ENCODE data around the gene ADAM33. TPM values are rescaled to one million over a fixed set of nuclear protein-coding genes. Genes with fewer than 3 reads are reported as not detected.

ADAM33 gene
- total RNA-seq, 2 donors from 2014 or later: 3.0 to 3.3 TPM

DNA sequence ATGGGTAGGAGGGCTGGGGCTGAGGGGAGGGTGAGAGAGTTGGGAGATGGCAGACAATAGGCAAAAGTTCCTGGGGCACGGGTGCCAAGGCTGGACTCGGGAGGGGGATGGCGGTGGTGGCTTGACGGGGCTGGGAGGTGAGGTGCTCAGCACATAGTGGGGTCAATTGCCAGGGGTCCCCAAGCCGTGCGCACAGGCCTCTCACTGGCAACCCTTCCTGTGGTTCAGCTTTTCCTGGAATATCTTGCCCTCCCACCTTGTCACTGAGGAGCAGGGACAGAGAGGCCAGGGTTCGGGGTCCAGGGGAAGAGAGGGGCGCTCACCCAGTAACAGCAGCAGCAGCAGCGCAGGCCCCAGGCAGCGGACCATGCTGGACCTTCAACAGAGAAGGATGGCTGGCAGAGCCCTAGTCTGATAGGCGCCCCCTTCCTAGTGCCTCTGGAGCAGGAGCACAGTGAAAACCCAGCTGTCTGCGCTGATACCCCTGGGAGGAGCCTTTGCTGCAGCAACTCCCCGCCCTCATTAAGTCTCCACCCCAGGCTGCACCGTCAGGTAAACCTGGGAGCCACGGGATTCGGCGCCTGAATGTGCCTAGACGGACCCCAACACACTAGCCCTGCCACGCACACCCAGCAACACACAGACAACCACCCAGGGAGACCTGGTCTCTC is 18.6 kb downstream of the ADAM33 start, which contains the start of gene GFRA4:
TSS of gene GFRA4 (minus strand) at position 369 of the 671 bp plus-strand sequence. CDS start at position 369, 0 bp downstream.
- TF ChIP-seq, protein P1, sequence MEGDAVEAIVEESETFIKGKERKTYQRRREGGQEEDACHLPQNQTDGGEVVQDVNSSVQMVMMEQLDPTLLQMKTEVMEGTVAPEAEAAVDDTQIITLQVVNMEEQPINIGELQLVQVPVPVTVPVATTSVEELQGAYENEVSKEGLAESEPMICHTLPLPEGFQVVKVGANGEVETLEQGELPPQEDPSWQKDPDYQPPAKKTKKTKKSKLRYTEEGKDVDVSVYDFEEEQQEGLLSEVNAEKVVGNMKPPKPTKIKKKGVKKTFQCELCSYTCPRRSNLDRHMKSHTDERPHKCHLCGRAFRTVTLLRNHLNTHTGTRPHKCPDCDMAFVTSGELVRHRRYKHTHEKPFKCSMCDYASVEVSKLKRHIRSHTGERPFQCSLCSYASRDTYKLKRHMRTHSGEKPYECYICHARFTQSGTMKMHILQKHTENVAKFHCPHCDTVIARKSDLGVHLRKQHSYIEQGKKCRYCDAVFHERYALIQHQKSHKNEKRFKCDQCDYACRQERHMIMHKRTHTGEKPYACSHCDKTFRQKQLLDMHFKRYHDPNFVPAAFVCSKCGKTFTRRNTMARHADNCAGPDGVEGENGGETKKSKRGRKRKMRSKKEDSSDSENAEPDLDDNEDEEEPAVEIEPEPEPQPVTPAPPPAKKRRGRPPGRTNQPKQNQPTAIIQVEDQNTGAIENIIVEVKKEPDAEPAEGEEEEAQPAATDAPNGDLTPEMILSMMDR (conservative IDR thresholded peaks at IDR 0.05): no peak
- peaks cover 47% of the 10 kb centered on the region for H3K27me3 ChIP-seq (ENCODE audit: control insufficient read depth, insufficient read depth, low read length, poor library complexity, severe bottlenecking)
- H3K4me3 ChIP-seq (ENCODE audit: low read length): no peak within 1 kb of the TSS
- no peaks in the 10 kb centered on the region for H3K9me3 ChIP-seq (ENCODE audit: control insufficient read depth, low read length)
- H3K9ac ChIP-seq (ENCODE audit: extremely low read depth, low read length, poor library complexity, severe bottlenecking): no peak within 1 kb of the TSS
- DNase-seq: peak; percentile 83
- Mint-ChIP-seq H3K4me1 (peaks cover 3% of the 10 kb centered on the region), H3K9me3 (peaks cover 3% of the 10 kb centered on the region), H3K36me3 (ENCODE audit: low read depth) (no peaks in the 10 kb centered on the region), H3K27ac (no peak within 1 kb of the TSS), H3K4me3 (no peak within 1 kb of the TSS), H3K27me3 (ENCODE audit: insufficient read depth) (peaks cover 61% of the 10 kb centered on the region)
- WGBS, 2 experiments (ENCODE audit: insufficient coverage in 1 of 2, insufficient read length in 1 of 2): 75 to 86% methylated on average over 5 to 19 of the region's 19 CpGs
- H3K4me1 ChIP-seq (ENCODE audit: control insufficient read depth, insufficient read depth, low read length): no peaks in the 10 kb centered on the region
- H3K36me3 ChIP-seq (ENCODE audit: control insufficient read depth, insufficient read depth, low read length): no peaks in the 10 kb centered on the region
- no peak within 1 kb of the TSS for H3K27ac ChIP-seq (ENCODE audit: low read depth, low read length)

DNA sequence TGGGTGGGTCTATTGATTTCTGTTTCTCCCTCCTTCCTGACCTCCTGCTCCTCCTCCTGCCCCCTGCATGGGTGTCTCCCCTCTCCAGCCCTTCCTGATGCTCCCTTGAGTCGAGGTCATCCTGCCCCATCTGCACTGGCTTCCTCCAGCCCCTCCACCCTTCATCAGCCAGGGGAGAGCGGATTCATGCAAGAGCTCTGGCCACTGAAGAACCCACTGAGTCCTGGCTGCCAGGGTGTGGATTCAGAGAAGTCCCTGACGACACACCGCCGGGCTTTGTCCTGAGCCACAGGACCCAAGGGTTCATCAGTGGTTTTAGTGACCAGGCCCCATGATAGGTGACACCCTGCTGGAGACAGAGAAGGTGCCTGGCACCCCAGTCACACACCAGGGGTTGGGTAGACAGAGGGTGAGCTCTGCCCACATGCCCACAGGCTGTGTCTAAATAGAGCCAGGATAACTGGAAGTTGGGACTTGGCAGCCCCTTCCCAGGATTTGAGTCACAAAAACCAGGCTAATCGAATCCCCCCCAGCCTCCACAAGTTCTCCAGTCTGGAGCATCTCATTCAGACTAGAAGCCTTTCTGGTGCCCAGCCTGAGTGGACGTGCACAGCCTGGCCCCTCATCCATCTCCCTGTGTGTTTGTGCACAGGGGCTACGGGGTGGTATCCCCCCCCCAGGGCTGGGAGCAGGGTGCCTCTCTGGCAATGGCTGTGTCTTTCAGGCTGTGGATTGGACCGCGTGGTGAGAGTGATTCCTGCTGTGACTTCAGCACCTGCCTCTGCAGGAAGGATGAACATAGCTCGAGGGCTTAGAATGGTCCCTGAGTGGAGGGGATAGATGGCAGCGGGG is 19.8 kb downstream of the ADAM33 start:
- DNase-seq: peak; percentile 36
- Histone ChIP-seq H3K9me3 (ENCODE audit: control insufficient read depth, low read length) (no peaks in the 10 kb centered on the region), H3K9ac (ENCODE audit: extremely low read depth, low read length, poor library complexity, severe bottlenecking) (no peak overlapping the region), H3K4me1 (ENCODE audit: control insufficient read depth, insufficient read depth, low read length) (no peaks in the 10 kb centered on the region), H3K4me3 (ENCODE audit: low read length) (no peak overlapping the region), H3K36me3 (ENCODE audit: control insufficient read depth, insufficient read depth, low read length) (no peaks in the 10 kb centered on the region), H3K27ac (ENCODE audit: low read depth, low read length) (no peak overlapping the region), H3K27me3 (ENCODE audit: control insufficient read depth, insufficient read depth, low read length, poor library complexity, severe bottlenecking) (peaks cover 47% of the 10 kb centered on the region)
- TF ChIP-seq, protein P1 (conservative IDR thresholded peaks at IDR 0.05): no peak
- no peak overlapping the region for H3K27ac Mint-ChIP-seq
- H3K36me3 Mint-ChIP-seq (ENCODE audit: low read depth): no peaks in the 10 kb centered on the region
- WGBS, 2 experiments (ENCODE audit: insufficient coverage in 1 of 2, insufficient read length in 1 of 2): 78 to 90% methylated on average over 4 to 12 of the region's 12 CpGs
- peaks cover 3% of the 10 kb centered on the region for H3K4me1 Mint-ChIP-seq
- peaks cover 66% of the 10 kb centered on the region for H3K27me3 Mint-ChIP-seq (ENCODE audit: insufficient read depth)
- peaks cover 3% of the 10 kb centered on the region for H3K9me3 Mint-ChIP-seq
- no peak overlapping the region for H3K4me3 Mint-ChIP-seq

DNA sequence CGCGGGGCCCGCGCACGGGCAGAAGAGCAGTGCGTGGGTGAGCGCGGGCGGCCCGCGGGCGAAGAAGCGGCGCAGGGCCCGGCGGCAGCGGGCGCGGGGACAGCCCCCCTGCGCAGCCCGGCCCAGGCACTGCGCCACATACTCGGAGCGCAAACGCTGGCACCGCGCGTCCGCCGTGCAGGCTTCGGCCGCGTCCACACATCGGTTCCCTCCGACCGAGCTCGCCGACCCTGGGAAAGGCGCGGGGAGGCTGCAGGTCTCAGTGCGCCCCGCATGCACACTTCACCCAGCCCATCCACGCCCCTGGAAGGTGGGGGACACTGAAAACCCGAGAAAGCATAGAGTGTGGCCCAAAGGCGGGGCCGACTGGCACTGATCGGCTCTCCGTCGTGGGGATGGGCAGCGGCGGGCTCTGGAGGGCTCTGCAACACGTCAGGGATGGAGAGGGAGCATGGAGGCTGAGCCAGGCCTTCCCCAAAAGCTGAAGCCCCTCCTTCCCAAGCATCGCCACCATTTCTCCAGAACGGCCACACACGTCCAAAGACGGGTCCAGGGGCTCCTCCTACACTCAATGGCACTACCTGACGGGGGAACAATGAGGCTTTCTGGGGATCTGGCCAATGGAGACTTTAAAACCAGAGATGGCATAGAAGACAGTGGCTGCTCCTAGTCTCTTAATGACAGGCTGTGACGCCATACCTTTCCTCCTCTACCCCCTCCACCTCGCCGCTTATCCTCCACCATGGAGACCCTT is 20.6 kb downstream of the ADAM33 start:
- Mint-ChIP-seq H3K4me3 (no peak overlapping the region), H3K36me3 (ENCODE audit: low read depth) (no peaks in the 10 kb centered on the region), H3K9me3 (peaks cover 3% of the 10 kb centered on the region), H3K27ac (no peak overlapping the region), H3K27me3 (ENCODE audit: insufficient read depth) (peaks cover 67% of the 10 kb centered on the region), H3K4me1 (peaks cover 3% of the 10 kb centered on the region)
- Histone ChIP-seq H3K27ac (ENCODE audit: low read depth, low read length) (no peak overlapping the region), H3K27me3 (ENCODE audit: control insufficient read depth, insufficient read depth, low read length, poor library complexity, severe bottlenecking) (peaks cover 47% of the 10 kb centered on the region), H3K4me3 (ENCODE audit: low read length) (no peak overlapping the region), H3K36me3 (ENCODE audit: control insufficient read depth, insufficient read depth, low read length) (no peaks in the 10 kb centered on the region), H3K4me1 (ENCODE audit: control insufficient read depth, insufficient read depth, low read length) (no peaks in the 10 kb centered on the region), H3K9me3 (ENCODE audit: control insufficient read depth, low read length) (no peaks in the 10 kb centered on the region), H3K9ac (ENCODE audit: extremely low read depth, low read length, poor library complexity, severe bottlenecking) (no peak overlapping the region)
- 37 to 38% methylated on average over 39 to 60 of the region's 60 CpGs for WGBS, 2 experiments (ENCODE audit: insufficient coverage in 1 of 2, insufficient read length in 1 of 2)
- TF ChIP-seq, protein P1 (conservative IDR thresholded peaks at IDR 0.05): no peak
- DNase-seq: peak; percentile 34
